ENCODE results near the gene RTN4R. TPM values are rescaled to one million over a fixed set of nuclear protein-coding genes. Genes with fewer than 3 reads are reported as not detected.

Gene RTN4R
- total and polyA plus RNA-seq, 2 donors (not counting 1 experiment from before 2014, with no cell fraction given), result 0.99 to 2.0 TPM

DNA sequence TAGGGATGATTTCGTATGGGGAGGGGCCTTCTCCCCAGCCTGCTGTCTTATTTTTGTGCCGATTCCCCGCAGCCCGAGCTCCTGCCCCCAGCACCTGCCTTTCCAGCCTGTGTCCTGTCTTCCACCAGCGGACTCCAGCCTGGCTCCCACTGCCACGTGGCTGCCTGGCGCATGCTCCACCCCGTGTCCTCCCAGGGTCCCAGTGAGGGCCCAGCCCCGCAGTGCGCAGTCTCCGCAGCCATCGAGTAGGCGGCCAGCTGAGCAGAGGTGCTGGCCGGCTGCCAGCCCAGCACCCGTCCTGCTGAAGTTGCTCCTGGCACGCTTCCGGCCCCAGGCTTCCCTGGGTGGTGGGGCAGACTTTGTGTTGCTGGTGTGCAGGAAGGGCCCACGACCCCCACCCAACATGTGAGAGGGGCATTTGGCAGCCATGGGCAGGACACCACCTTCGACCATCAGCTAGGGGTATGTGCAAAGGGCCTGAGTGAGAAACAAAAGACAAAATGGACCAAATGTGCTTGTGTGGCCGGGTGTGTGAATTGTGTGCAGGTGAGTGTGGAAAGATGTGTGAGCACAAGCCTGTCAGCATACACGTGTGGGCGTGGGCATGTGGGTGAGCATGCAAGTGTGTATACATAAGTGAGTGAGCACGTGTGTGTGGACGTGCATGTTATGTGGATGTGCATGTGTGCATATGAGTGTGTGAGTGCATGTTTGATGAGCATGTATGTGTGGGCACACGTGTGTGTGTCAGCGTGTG, 55.9 kb downstream of the RTN4R start:
- Histone ChIP-seq H3K9ac (ENCODE audit: insufficient read depth, low read length) (no peak overlapping the region), H3K36me3 (ENCODE audit: control insufficient read depth, insufficient read depth, low read length) (no peaks in the 10 kb centered on the region)

GRCh38 chr22:20211409-20211996, 56.6 kb downstream of the RTN4R start:
- no peak overlapping the region for H3K4me3 ChIP-seq (replicated peaks in 1 of 4; ENCODE audit: control extremely low read depth in 1 of 4, insufficient read depth in 1 of 4, low read depth in 3 of 4, low read length in 4 of 4)
- TF ChIP-seq EZH2 (IDR thresholded peaks at IDR 0.05; ENCODE audit: low read length, missing control alignments) (no peak), CTCF (conservative IDR thresholded peaks at IDR 0.05 in 1 of 2, IDR thresholded peaks at IDR 0.05 in 1 of 2; ENCODE audit: low read depth in 1 of 2, low read length in 2 of 2) (no peak)

More for the DNA sequence above, 55.9 kb downstream of the RTN4R start:
- Histone ChIP-seq H3K4me2 (ENCODE audit: extremely low read depth, insufficient read depth, low read length) (no peak overlapping the region), H4K20me1 (ENCODE audit: control insufficient read depth, extremely low read depth, insufficient read depth, low read length) (no peaks in the 10 kb centered on the region), H3K27ac (ENCODE audit: insufficient read depth, low read length) (no peak overlapping the region), H3K9me3 (ENCODE audit: control insufficient read depth, insufficient read depth, low read depth, low read length) (no peaks in the 10 kb centered on the region), H2AFZ (ENCODE audit: low read length) (no peak overlapping the region), H3K4me3 (replicated peaks in 1 of 4; ENCODE audit: control extremely low read depth in 1 of 4, insufficient read depth in 1 of 4, low read depth in 3 of 4, low read length in 4 of 4) (no peak overlapping the region), H3K4me1 (ENCODE audit: control insufficient read depth, extremely low read depth, insufficient read depth, low read length) (peaks cover 9% of the 10 kb centered on the region), H3K27me3 (ENCODE audit: control insufficient read depth, insufficient read depth, low read length) (no peaks in the 10 kb centered on the region), H3K79me2 (ENCODE audit: control insufficient read depth, insufficient read depth, low read length) (peaks cover 5% of the 10 kb centered on the region)
- peak; percentile 37 to 60 for DNase-seq (ENCODE audit: low read depth in 2 of 2)
- TF ChIP-seq EZH2 (IDR thresholded peaks at IDR 0.05; ENCODE audit: low read length, missing control alignments) (no peak), CTCF (conservative IDR thresholded peaks at IDR 0.05 in 1 of 2, IDR thresholded peaks at IDR 0.05 in 1 of 2; ENCODE audit: low read depth in 1 of 2, low read length in 2 of 2) (no peak)

GRCh38 chr22:20210473-20211059, 57.6 kb downstream of the RTN4R start:
- DNase-seq (ENCODE audit: low read depth in 2 of 2), result no peak
- H3K4me3 ChIP-seq (replicated peaks in 1 of 4; ENCODE audit: control extremely low read depth in 1 of 4, insufficient read depth in 1 of 4, low read depth in 3 of 4, low read length in 4 of 4), result no peak overlapping the region
- no peak overlapping the region for H3K27ac ChIP-seq (ENCODE audit: insufficient read depth, low read length)
- H3K9me3 ChIP-seq (ENCODE audit: control insufficient read depth, insufficient read depth, low read depth, low read length), result no peaks in the 10 kb centered on the region
- peaks cover 10% of the 10 kb centered on the region for H3K79me2 ChIP-seq (ENCODE audit: control insufficient read depth, insufficient read depth, low read length)
- no peak overlapping the region for H3K9ac ChIP-seq (ENCODE audit: insufficient read depth, low read length)
- peaks cover 14% of the 10 kb centered on the region for H3K4me1 ChIP-seq (ENCODE audit: control insufficient read depth, extremely low read depth, insufficient read depth, low read length)
- no peak overlapping the region for H3K4me2 ChIP-seq (ENCODE audit: extremely low read depth, insufficient read depth, low read length)
- TF ChIP-seq EZH2 (IDR thresholded peaks at IDR 0.05; ENCODE audit: low read length, missing control alignments) (no peak), CTCF (conservative IDR thresholded peaks at IDR 0.05 in 1 of 2, IDR thresholded peaks at IDR 0.05 in 1 of 2; ENCODE audit: low read depth in 1 of 2, low read length in 2 of 2) (no peak)
- H4K20me1 ChIP-seq (ENCODE audit: control insufficient read depth, extremely low read depth, insufficient read depth, low read length), result no peaks in the 10 kb centered on the region
- no peaks in the 10 kb centered on the region for H3K36me3 ChIP-seq (ENCODE audit: control insufficient read depth, insufficient read depth, low read length)
- no peaks in the 10 kb centered on the region for H3K27me3 ChIP-seq (ENCODE audit: control insufficient read depth, insufficient read depth, low read length)
- no peak overlapping the region for H2AFZ ChIP-seq (ENCODE audit: low read length)

More at GRCh38 chr22:20211409-20211996, 56.6 kb downstream of the RTN4R start:
- H2AFZ ChIP-seq (ENCODE audit: low read length), result no peak overlapping the region
- H3K27me3 ChIP-seq (ENCODE audit: control insufficient read depth, insufficient read depth, low read length), result no peaks in the 10 kb centered on the region
- DNase-seq (ENCODE audit: low read depth in 2 of 2), result no peak
- H3K4me2 ChIP-seq (ENCODE audit: extremely low read depth, insufficient read depth, low read length), result no peak overlapping the region
- H3K4me1 ChIP-seq (ENCODE audit: control insufficient read depth, extremely low read depth, insufficient read depth, low read length), result peaks cover 9% of the 10 kb centered on the region
- H3K36me3 ChIP-seq (ENCODE audit: control insufficient read depth, insufficient read depth, low read length), result no peaks in the 10 kb centered on the region
- no peaks in the 10 kb centered on the region for H3K9me3 ChIP-seq (ENCODE audit: control insufficient read depth, insufficient read depth, low read depth, low read length)
- H3K79me2 ChIP-seq (ENCODE audit: control insufficient read depth, insufficient read depth, low read length), result peaks cover 10% of the 10 kb centered on the region
- no peak overlapping the region for H3K9ac ChIP-seq (ENCODE audit: insufficient read depth, low read length)
- H4K20me1 ChIP-seq (ENCODE audit: control insufficient read depth, extremely low read depth, insufficient read depth, low read length), result no peaks in the 10 kb centered on the region
- H3K27ac ChIP-seq (ENCODE audit: insufficient read depth, low read length), result no peak overlapping the region

Data from fibroblast of lung (primary cell).